Loucy (cell line): ENCODE results near the gene PHF20.

Experiments used
- EZH2phosphoT487 ChIP-seq: fragments of 200-600 bp; IDR thresholded peaks from 2 replicates; pipeline ENCODE4 v1.6.1; 2018; ENCODE audit warnings: antibody characterized with exemption, mild to moderate bottlenecking, moderate library complexity, borderline replicate concordance
- TF ChIP-seq, protein P1 (sequence below): fragments of 200-600 bp; sonication (generic); conservative IDR thresholded peaks from 2 replicates; pipeline ENCODE4 v1.5.1; 2014; ENCODE audit warnings: mild to moderate bottlenecking, antibody characterized with exemption, low read length

GRCh38 chr20:35766843-35767242 lies 5.0 kb upstream of the PHF20 start:
- TF ChIP-seq, protein P1, sequence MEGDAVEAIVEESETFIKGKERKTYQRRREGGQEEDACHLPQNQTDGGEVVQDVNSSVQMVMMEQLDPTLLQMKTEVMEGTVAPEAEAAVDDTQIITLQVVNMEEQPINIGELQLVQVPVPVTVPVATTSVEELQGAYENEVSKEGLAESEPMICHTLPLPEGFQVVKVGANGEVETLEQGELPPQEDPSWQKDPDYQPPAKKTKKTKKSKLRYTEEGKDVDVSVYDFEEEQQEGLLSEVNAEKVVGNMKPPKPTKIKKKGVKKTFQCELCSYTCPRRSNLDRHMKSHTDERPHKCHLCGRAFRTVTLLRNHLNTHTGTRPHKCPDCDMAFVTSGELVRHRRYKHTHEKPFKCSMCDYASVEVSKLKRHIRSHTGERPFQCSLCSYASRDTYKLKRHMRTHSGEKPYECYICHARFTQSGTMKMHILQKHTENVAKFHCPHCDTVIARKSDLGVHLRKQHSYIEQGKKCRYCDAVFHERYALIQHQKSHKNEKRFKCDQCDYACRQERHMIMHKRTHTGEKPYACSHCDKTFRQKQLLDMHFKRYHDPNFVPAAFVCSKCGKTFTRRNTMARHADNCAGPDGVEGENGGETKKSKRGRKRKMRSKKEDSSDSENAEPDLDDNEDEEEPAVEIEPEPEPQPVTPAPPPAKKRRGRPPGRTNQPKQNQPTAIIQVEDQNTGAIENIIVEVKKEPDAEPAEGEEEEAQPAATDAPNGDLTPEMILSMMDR: no peak
- TF ChIP-seq EZH2phosphoT487: no peak
